PC-3 (cell line): ENCODE results near the gene GPATCH1.

Experiments used
- EZH2 ChIP-seq: fragments of 300-600 bp; sonication (generic); IDR thresholded peaks from one replicate; pipeline ENCODE4 v1.6.1; 2017; ENCODE audit warnings: antibody characterized with exemption, mild to moderate bottlenecking, low read length; ENCODE audit not compliant: unreplicated experiment
- TF ChIP-seq, protein P1 (sequence below): fragments of 300-600 bp; sonication (generic); conservative IDR thresholded peaks from 2 replicates; pipeline ENCODE4 v1.5.1; 2017; ENCODE audit warnings: antibody characterized with exemption, low read depth, mild to moderate bottlenecking, low read length

DNA sequence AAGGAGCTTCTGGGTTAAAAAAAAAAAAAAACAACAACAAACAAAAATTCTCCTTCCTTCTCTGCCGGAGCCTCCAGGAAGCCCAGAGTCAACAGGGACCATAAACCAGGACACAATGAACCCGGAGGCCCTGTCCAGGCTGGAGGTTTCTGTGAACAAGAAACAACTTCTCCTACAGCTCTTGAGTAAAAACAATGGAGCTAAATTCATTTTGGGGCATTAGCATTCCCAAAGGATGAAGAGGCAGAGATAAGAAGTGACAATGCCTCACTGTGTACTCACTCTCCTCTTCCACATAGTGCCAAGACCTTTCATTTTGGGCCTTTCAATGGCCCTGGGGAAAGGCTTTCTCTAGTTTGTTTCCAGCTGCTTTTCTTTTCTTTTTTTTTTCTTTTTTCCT is 25.3 kb upstream of the GPATCH1 start:
- TF ChIP-seq, protein P1, sequence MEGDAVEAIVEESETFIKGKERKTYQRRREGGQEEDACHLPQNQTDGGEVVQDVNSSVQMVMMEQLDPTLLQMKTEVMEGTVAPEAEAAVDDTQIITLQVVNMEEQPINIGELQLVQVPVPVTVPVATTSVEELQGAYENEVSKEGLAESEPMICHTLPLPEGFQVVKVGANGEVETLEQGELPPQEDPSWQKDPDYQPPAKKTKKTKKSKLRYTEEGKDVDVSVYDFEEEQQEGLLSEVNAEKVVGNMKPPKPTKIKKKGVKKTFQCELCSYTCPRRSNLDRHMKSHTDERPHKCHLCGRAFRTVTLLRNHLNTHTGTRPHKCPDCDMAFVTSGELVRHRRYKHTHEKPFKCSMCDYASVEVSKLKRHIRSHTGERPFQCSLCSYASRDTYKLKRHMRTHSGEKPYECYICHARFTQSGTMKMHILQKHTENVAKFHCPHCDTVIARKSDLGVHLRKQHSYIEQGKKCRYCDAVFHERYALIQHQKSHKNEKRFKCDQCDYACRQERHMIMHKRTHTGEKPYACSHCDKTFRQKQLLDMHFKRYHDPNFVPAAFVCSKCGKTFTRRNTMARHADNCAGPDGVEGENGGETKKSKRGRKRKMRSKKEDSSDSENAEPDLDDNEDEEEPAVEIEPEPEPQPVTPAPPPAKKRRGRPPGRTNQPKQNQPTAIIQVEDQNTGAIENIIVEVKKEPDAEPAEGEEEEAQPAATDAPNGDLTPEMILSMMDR, result no peak
- TF ChIP-seq EZH2, result no peak
